ENCODE results near the gene TUBB4A.
A peak's percentile ranks its signal among the peaks of the same experiment; 100 is the strongest.

The TUBB4A gene

GRCh38 chr19:6465663-6466062 is 36.4 kb downstream of the TUBB4A start:
- no peak for DNase-seq

GRCh38 chr19:6465006-6465405 is 37.1 kb downstream of the TUBB4A start:
- DNase-seq, result no peak

DNA sequence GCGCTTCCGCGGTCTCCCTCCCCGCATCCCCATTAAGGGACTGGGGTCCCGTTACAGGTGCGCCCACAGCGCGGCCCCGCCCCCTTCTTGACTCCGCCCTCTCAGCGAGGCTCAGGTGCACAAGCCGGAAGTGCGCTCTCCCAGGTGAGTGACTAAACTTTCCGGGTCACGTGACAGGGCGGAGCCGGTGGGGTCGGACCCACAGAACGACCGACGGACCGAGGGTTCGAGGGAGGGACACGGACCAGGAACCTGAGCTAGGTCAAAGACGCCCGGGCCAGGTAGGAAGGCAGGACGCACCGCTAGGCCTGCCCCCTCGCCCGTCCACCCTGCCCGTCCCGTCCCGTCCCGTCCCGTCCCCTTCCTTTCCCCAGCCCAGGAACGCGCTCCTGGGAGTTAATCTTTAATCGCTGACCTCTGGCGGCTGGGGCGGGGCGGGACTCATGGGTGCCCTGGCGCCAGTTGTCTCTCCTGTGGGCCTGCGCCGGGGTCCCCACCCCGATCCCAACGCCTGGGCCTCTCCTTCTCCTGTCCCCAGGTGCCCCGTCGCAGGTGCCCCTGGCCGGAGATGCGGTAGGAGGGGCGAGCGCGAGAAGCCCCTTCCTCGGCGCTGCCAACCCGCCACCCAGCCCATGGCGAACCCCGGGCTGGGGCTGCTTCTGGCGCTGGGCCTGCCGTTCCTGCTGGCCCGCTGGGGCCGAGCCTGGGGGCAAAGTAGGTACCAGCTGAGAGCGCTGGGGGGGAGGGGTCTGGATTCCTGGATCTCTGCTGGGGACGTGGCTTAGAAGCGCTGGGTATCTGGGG is 37.8 kb downstream of the TUBB4A start, which contains the start of gene CRB3:
CRB3 (plus strand) TSS at position 202 of the 804 bp plus-strand sequence; CDS start at position 633, 431 bp downstream.
- DNase-seq, result no peak

GRCh38 chr19:6460099-6460884 is 41.8 kb downstream of the TUBB4A start:
- peak; percentile 99 for DNase-seq

GRCh38 chr19:6459262-6460098 is 42.6 kb downstream of the TUBB4A start, which contains the start of gene SLC25A23:
SLC25A23 (minus strand) TSS chr19:6459792; CDS start chr19:6459628, 164 bp downstream.
- peak; percentile 83 to 84 for DNase-seq

GRCh38 chr19:6458695-6459261 is 43.3 kb downstream of the TUBB4A start:
- DNase-seq, result no peak

- DNase-seq, result no peak
Observed at GRCh38 chr19:6457958-6458694, 44.0 kb downstream of the TUBB4A start.

- DNase-seq, result no peak
Observed at GRCh38 chr19:6455924-6456323, 46.2 kb downstream of the TUBB4A start.

DNA sequence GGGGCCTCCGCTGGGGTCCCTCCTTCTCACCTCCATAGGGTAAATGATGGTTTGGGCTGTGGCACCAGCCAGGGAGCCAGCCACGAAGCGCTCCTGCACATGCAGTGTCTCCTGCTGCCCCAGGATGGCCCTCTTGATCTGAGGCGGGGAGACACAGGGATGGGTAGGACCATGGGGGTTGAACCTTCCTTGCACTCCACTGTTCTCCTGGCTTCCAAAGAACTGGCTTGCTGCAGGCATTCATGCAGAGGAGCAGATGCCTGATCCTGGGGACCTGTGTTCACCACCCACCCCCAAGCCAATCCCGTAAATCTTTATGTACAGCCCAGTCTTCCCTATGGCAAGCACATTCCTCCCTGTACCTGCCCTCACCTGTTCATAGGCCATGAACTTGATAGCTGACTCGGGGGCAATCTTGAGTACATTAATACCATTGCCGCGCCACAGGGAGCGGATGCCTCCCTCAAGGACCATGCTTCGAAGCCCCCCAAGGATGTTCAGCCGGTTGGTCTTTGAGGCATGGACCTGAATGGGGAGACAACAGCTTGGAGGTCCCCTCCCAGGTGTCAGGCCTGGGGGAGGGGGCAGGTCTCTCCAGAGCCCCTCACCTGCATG is 48.1 kb downstream of the TUBB4A start:
- no peak for DNase-seq

DNA sequence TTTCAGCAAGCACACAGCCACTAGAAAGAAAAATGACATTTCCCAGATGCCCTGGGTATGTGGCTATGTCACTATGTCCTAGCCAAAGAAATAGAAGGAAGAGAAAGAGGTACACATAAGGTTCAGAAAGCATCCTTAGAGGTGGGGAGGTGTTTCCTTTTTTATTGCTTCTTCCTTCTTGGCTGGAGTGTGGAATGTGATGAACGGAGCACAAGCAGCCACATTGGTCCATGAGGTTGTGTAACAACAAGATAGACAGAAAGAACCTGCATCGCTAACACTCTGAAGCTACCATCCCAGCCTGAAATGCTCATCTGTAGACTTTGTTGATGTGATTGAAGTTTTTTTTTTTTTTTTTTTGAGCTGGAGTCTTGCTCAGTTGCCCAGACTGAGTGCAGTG is 49.2 kb downstream of the TUBB4A start:
- DNase-seq, result no peak

- no peak for DNase-seq
Observed at GRCh38 chr19:6452223-6452614, 49.9 kb downstream of the TUBB4A start.

DNA sequence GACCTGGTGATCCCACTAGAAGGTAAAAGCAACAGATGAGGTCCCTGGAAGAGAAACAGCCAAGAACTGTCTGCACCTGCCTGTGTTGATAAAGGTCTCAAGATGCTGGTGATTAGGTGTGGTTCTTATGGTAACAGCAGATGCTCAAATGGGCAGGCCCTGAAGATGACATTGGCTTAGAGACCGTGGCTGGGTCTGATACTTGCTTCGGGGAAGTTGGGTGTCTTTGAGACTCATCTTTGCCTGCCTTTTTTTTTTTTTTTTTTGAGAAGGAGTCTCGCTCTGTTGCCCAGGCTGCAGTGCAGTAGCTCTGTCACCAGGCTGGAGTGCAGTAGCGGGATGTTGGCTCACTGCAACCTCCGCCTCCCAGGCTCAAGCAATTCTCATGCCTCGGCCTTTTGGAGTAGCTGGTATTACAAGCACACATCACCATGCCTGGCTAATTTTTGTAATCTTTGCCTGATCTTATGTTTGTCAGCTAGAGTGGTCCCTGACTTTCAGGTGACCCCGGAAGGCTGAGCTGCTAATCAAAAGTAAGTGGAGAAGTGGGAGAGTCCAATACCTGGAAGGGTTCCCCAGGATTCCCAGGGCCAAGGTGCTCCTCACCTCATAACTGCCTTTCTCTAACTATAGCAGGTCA is 50.4 kb downstream of the TUBB4A start:
- DNase-seq, result no peak

- no peak for DNase-seq
Observed at GRCh38 chr19:6450166-6450565, 51.9 kb downstream of the TUBB4A start.

DNA sequence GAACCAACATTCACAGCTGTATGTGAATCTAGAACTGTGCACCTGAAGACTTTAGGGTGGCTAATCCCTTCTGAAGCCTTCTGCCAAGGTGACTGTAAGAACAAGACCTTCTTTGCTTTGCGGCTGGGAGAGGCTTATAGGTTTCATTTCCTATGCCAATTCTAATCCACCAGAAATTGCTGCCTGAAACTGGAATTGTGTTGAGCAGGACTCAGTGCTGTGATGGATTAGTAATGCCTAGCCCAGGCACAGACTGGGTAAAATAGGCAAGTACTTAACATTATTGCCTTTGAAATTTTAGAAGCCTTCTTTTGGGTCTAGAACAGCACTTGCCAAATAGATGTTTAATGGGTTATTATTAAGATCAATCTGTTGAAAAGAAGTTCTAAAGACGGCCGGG is 54.1 kb downstream of the TUBB4A start:
- no peak for DNase-seq

- DNase-seq, result no peak
Observed at GRCh38 chr19:6446452-6446851, 55.7 kb downstream of the TUBB4A start.

All from NCI-H524 (cell line).